ENCODE data around the gene CHIT1. TPM values are rescaled to one million over a fixed set of nuclear protein-coding genes. Genes with fewer than 3 reads are reported as not detected.
A peak's percentile ranks its signal among the peaks of the same experiment; 100 is the strongest.
"Not testable (repeated sequence)": the region's sequence is repeated elsewhere in the genome, so short reads cannot be mapped to it uniquely, and the experiment has no call there.

The CHIT1 gene
- total and polyA plus RNA-seq, 8 donors: 0.05 to 0.18 TPM; not detected in 6

- WGBS, 5 donors: 69 to 79% (median 76%) methylated on average over 3 of the region's 3 CpGs
- DNase-seq: no peak
- Histone ChIP-seq H3K27me3 (peaks cover 0 to 35% (median 5%) of the 10 kb centered on the region in 3 donors), H3K36me3 (no peaks in the 10 kb centered on the region), H3K27ac (no peak overlapping the region), H3K4me3 (no peak overlapping the region), H3K9me3 (peaks cover 0 to 22% (median 12%) of the 10 kb centered on the region in 4 donors), H3K4me1 (no peaks in the 10 kb centered on the region)
- intact Hi-C loops (cut with DNase I; ENCODE audit: low total_unique reads): no loop called here
- TF ChIP-seq CTCF (IDR thresholded peaks at IDR 0.05) (no peak), POLR2A (IDR thresholded peaks at IDR 0.05) (no peak), POLR2AphosphoS5 (IDR thresholded peaks at IDR 0.05) (no peak), EP300 (IDR thresholded peaks at IDR 0.05) (no peak)
These were observed 23.2 kb upstream of the CHIT1 start for GRCh38 chr1:203252678-203253077.

GRCh38 chr1:203251466-203251865, 22.0 kb upstream of the CHIT1 start:
- no peak for DNase-seq
- no peak overlapping the region for H3K4me3 ChIP-seq
- no peaks in the 10 kb centered on the region for H3K4me1 ChIP-seq
- intact Hi-C loops (cut with DNase I; ENCODE audit: low total_unique reads): no loop called here
- WGBS, 5 donors: 89 to 95% (median 91%) methylated on average over 2 of the region's 2 CpGs
- H3K36me3 ChIP-seq: no peaks in the 10 kb centered on the region
- peaks cover 0 to 29% (median 1%) of the 10 kb centered on the region in 3 donors for H3K27me3 ChIP-seq
- TF ChIP-seq POLR2AphosphoS5 (IDR thresholded peaks at IDR 0.05) (no peak), EP300 (IDR thresholded peaks at IDR 0.05) (no peak), POLR2A (IDR thresholded peaks at IDR 0.05) (no peak), CTCF (IDR thresholded peaks at IDR 0.05) (no peak)
- peaks cover 0 to 16% (median 7%) of the 10 kb centered on the region in 4 donors for H3K9me3 ChIP-seq
- no peak overlapping the region for H3K27ac ChIP-seq

GRCh38 chr1:203250911-203251310, 21.4 kb upstream of the CHIT1 start:
- Histone ChIP-seq H3K4me1 (no peaks in the 10 kb centered on the region), H3K36me3 (no peaks in the 10 kb centered on the region), H3K27me3 (peaks cover 0 to 26% (median 0%) of the 10 kb centered on the region in 3 donors), H3K9me3 (peaks cover 0 to 15% (median 6%) of the 10 kb centered on the region in 4 donors), H3K4me3 (no peak overlapping the region), H3K27ac (no peak overlapping the region)
- intact Hi-C loops (cut with DNase I; ENCODE audit: low total_unique reads): no loop called here
- DNase-seq: no peak
- 47 to 60% (median 53%) methylated on average over 2 of the region's 2 CpGs for WGBS, 5 donors
- TF ChIP-seq EP300 (IDR thresholded peaks at IDR 0.05) (no peak), POLR2AphosphoS5 (IDR thresholded peaks at IDR 0.05) (no peak), POLR2A (IDR thresholded peaks at IDR 0.05) (no peak), CTCF (IDR thresholded peaks at IDR 0.05) (no peak)

- Histone ChIP-seq H3K4me1 (no peaks in the 10 kb centered on the region), H3K36me3 (no peaks in the 10 kb centered on the region), H3K27ac (no peak overlapping the region), H3K4me3 (no peak overlapping the region), H3K27me3 (peaks cover 0 to 11% (median 0%) of the 10 kb centered on the region in 3 donors), H3K9me3 (no peaks in the 10 kb centered on the region)
- no peak for TF ChIP-seq CTCF (IDR thresholded peaks at IDR 0.05)
- no peak for TF ChIP-seq POLR2A (IDR thresholded peaks at IDR 0.05)
- TF ChIP-seq POLR2AphosphoS5 (IDR thresholded peaks at IDR 0.05): no peak
- TF ChIP-seq EP300 (IDR thresholded peaks at IDR 0.05): no peak
- DNase-seq: peak in 1 of 2 donors; percentile 32
- 35 to 61% (median 46%) methylated on average over 4 of the region's 4 CpGs for WGBS, 5 donors
- intact Hi-C loops (cut with DNase I; ENCODE audit: low total_unique reads): no loop called here
These were observed 15.3 kb upstream of the CHIT1 start for GRCh38 chr1:203244776-203245175.

GRCh38 chr1:203241708-203242107, 12.2 kb upstream of the CHIT1 start:
- H3K9me3 ChIP-seq; H3K4me1 ChIP-seq; H3K36me3 ChIP-seq; intact Hi-C loops (cut with DNase I; ENCODE audit: low total_unique reads); DNase-seq; H3K4me3 ChIP-seq; H3K27ac ChIP-seq: not testable (repeated sequence)
- WGBS, 5 donors: 80 to 87% (median 85%) methylated on average over 5 of the region's 5 CpGs
- H3K27me3 ChIP-seq: peaks cover 0 to 14% (median 0%) of the 10 kb centered on the region in 3 donors
